ENCODE data around the gene GALE. TPM values are rescaled to one million over a fixed set of nuclear protein-coding genes. Genes with fewer than 3 reads are reported as not detected.

Gene GALE
- polyA plus RNA-seq, 3 donors = 17.6 to 21.9 (median 18.0) TPM

GRCh38 chr1:23776217-23776616 lies 24.3 kb downstream of the GALE start:
- 78% methylated on average over 1 of the region's 2 CpGs for WGBS (ENCODE audit: insufficient coverage)
- no peak for TF ChIP-seq CTCF (IDR thresholded peaks at IDR 0.05)
- H4K20me1 ChIP-seq (ENCODE audit: insufficient read depth, low read length) = no peaks in the 10 kb centered on the region
- DNase-seq = no peak
- peaks cover 47% of the 10 kb centered on the region for H3K79me2 ChIP-seq (ENCODE audit: insufficient read depth, low read length)
- Mint-ChIP-seq H3K4me3 (no peak overlapping the region), H3K9me3 (no peaks in the 10 kb centered on the region), H3K27ac (no peak overlapping the region), H3K36me3 (peaks cover 7 to 8% of the 10 kb centered on the region in 2 donors), H3K4me1 (peaks cover 27% of the 10 kb centered on the region), H3K27me3 (ENCODE audit: low read depth in 3 of 3) (no peaks in the 10 kb centered on the region)
- no peaks in the 10 kb centered on the region for H3K9me3 ChIP-seq (replicated peaks in 1 of 2; ENCODE audit: control insufficient read depth in 1 of 2, insufficient read depth in 1 of 2, low read length in 2 of 2)
- no peak overlapping the region for H2AFZ ChIP-seq (ENCODE audit: insufficient read depth, low read depth, low read length, poor library complexity, severe bottlenecking)
- peaks cover 26 to 28% of the 10 kb centered on the region in 2 donors for H3K4me1 ChIP-seq (ENCODE audit: control insufficient read depth in 1 of 2, insufficient read depth in 2 of 2, low read length in 2 of 2)
- no peak overlapping the region for H3K4me3 ChIP-seq (replicated peaks in 1 of 3; ENCODE audit: low read depth in 2 of 3, low read length in 3 of 3)
- no peak overlapping the region for H3K4me2 ChIP-seq (replicated peaks; ENCODE audit: extremely low read depth, low read length, poor library complexity, severe bottlenecking)
- intact Hi-C loops (cut with micrococcal nuclease) = no loop called here
- H3K9ac ChIP-seq (ENCODE audit: insufficient read depth, low read length, poor library complexity, severe bottlenecking) = no peak overlapping the region
- no peaks in the 10 kb centered on the region for H3K36me3 ChIP-seq (replicated peaks in 1 of 2; ENCODE audit: control insufficient read depth in 1 of 2, insufficient read depth in 2 of 2, low read length in 2 of 2)
- no peak overlapping the region for H3K27ac ChIP-seq (ENCODE audit: low read depth in 1 of 2, low read length in 2 of 2)
- no peaks in the 10 kb centered on the region for H3K27me3 ChIP-seq (ENCODE audit: control insufficient read depth in 2 of 2, insufficient read depth in 2 of 2, low read length in 2 of 2)

- intact Hi-C loops (cut with micrococcal nuclease) = loop anchor here (5.0 kb wide), 2 partner anchors 38 to 148 kb away; no protein-coding TSS in a partner anchor
These were observed 26.2 kb downstream of the GALE start for GRCh38 chr1:23774174-23774880.

More at GRCh38 chr1:23774174-23774880, 26.2 kb downstream of the GALE start:
- no peaks in the 10 kb centered on the region for H3K36me3 ChIP-seq (replicated peaks in 1 of 2; ENCODE audit: control insufficient read depth in 1 of 2, insufficient read depth in 2 of 2, low read length in 2 of 2)
- no peak overlapping the region for H3K4me2 ChIP-seq (replicated peaks; ENCODE audit: extremely low read depth, low read length, poor library complexity, severe bottlenecking)
- DNase-seq = no peak
- Mint-ChIP-seq H3K27ac (no peak overlapping the region), H3K4me1 (peaks cover 17% of the 10 kb centered on the region), H3K4me3 (no peak overlapping the region), H3K9me3 (peaks cover 0 to 2% (median 0%) of the 10 kb centered on the region in 7 donors), H3K27me3 (ENCODE audit: low read depth in 3 of 3) (no peaks in the 10 kb centered on the region), H3K36me3 (peaks cover 4 to 10% of the 10 kb centered on the region in 2 donors)
- no peak overlapping the region for H3K9ac ChIP-seq (ENCODE audit: insufficient read depth, low read length, poor library complexity, severe bottlenecking)
- no peaks in the 10 kb centered on the region for H4K20me1 ChIP-seq (ENCODE audit: insufficient read depth, low read length)
- peaks cover 30% of the 10 kb centered on the region for H3K79me2 ChIP-seq (ENCODE audit: insufficient read depth, low read length)
- no peak overlapping the region for H2AFZ ChIP-seq (ENCODE audit: insufficient read depth, low read depth, low read length, poor library complexity, severe bottlenecking)
- H3K27me3 ChIP-seq (ENCODE audit: control insufficient read depth in 2 of 2, insufficient read depth in 2 of 2, low read length in 2 of 2) = no peaks in the 10 kb centered on the region
- peaks cover 17 to 18% of the 10 kb centered on the region in 2 donors for H3K4me1 ChIP-seq (ENCODE audit: control insufficient read depth in 1 of 2, insufficient read depth in 2 of 2, low read length in 2 of 2)
- no peaks in the 10 kb centered on the region for H3K9me3 ChIP-seq (replicated peaks in 1 of 2; ENCODE audit: control insufficient read depth in 1 of 2, insufficient read depth in 1 of 2, low read length in 2 of 2)
- H3K4me3 ChIP-seq (replicated peaks in 1 of 3; ENCODE audit: low read depth in 2 of 3, low read length in 3 of 3) = no peak overlapping the region
- 89% methylated on average over 5 of the region's 6 CpGs for WGBS (ENCODE audit: insufficient coverage)
- no peak for TF ChIP-seq CTCF (IDR thresholded peaks at IDR 0.05)
- H3K27ac ChIP-seq (ENCODE audit: low read depth in 1 of 2, low read length in 2 of 2) = no peak overlapping the region
